ENCODE measurements around the gene C1R.
"Not testable (repeated sequence)": the region's sequence is repeated elsewhere in the genome, so short reads cannot be mapped to it uniquely, and the experiment has no call there.

Gene C1R

DNA sequence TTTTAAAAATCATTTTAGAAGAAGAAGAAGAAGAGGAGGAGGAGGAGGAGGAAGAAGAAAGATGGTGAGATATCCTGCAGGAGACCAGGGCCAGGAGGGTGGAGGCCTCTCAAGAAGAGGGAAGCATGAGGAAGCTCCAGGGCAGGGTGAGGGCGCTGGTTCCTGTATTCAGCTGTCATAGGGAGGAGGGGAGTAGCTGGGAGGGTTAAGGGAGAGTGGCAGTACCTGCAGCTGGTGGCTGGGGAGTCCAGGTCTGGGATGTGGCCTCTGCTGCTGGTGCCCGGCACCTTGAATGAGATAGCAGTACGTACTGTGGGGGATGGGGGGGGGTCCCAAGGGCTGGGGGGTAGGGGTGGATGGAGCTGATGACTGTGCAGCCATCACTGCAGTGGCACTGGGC, 26.6 kb upstream of the C1R start:
- no peak for DNase-seq

DNA sequence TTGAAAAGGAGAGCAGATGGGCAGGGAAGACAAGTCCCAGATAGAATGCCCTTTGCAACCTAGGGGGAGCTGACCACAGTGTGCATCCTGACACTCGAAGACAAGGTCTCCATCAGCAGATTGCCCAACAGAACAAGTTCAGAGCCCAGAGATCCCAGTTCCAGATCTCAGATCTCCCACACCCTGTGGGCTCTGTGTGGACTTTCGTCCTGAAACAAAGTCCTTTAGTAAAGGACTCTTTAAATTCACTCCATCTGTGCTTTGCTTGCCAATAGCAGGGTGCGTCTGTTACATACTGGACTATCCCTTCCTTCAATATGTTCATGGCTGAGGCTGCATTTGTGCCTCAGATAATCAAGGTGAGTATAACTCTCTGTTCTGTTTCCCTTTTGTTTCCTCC, 25.4 kb upstream of the C1R start:
- no peak for DNase-seq

DNA sequence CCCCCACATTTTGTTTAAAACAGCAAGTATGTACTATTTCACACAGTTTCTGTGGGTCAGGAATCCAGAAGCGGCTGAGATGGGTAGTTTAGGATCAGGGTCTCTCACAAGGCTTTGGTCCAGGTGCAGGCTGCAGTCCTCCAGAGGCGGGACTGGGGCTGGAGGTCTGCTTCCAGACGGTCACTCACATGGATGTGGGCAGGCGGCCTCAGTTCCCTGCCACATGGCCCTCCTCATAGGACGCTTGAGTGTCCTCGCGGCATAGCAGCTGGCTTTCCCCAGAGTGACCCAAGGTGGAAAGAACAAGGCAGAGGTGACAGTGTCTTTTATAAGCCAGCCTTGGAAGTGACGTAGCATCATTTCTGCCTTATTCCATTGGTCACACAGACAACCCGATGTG, 24.7 kb upstream of the C1R start:
- no peak for DNase-seq

DNA sequence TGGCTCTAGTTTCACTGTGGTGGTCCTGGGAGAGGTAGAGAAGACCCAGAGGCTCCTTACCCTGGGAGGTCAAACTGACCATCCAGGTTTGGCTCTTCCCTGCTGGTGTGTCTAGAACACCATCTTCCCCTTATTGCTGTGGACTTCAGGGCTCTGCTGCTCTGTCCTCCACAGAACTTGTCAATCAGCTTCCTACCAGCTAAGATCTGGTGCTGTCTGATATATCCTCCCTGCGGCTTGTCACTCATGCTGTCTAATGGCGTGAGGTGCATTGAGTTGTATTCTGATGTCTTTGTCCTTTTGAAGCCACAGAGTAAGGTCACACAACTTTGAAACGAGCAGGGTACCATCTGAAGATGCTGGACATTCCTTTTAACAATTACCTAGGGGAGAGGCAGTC, 24.0 kb upstream of the C1R start:
- no peak for DNase-seq

DNA sequence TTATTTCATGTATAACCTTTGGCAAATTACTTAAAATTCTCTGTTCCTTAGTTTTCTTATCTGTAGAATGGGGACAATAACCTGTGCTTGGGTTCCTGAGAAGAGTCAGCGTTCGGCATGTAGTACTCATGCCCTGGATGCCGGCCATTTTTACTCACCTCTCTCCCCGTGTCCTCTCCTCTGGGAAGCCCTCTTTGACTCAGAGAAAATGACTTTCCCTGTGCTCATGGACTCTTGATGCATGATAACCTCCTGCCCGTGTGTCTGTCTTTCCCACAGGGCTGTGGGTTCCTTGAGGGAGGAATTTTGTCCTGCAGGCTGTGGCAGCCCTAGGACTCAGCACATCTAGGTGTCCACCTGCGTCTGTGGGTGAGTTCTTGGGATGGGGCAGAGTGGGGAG, 22.6 kb upstream of the C1R start:
- DNase-seq: no peak

DNA sequence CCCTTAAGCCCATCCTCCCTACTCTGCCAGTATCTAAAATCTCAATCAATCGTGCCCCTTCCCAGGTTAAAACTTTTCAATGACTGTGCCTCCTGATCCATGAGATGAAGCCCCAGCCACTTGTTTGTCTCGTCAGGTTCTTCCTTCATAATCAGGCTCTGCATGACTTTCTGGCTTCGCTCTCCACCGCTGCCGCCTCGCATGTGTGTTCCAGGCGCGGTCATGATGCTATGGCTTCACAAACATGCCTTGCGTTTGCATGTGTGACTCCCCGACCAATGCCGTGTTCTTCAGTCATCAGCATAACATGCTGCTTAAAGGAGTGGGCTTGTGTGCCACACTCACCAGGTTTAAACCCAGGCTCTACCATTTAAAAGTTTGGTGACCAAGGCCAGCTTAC, 21.8 kb upstream of the C1R start:
- no peak for DNase-seq

DNA sequence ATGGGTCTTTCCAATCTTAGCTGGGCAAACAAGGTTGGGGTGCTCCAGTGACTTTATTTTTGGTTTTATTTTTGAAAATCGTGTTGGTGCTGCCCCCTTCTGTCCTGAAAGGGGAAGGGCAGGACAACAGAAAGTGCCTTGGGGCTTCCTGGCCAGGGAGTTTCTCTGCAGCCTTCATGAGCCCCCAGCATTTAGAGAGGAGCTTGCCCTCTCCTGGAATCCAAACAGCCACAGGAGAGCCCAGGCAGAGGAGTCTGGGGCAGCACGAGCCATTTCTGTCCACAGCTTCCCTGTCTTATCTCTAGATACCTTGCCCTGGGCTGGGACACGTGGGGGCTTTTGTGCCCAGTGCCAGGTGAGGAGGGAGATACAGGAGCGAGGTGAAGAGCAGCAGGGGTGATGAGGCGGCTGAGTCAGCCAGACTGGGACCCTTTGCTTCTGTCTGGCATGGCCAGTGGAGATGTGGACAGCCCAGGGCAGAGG, 21.2 kb upstream of the C1R start:
- DNase-seq: no peak

DNA sequence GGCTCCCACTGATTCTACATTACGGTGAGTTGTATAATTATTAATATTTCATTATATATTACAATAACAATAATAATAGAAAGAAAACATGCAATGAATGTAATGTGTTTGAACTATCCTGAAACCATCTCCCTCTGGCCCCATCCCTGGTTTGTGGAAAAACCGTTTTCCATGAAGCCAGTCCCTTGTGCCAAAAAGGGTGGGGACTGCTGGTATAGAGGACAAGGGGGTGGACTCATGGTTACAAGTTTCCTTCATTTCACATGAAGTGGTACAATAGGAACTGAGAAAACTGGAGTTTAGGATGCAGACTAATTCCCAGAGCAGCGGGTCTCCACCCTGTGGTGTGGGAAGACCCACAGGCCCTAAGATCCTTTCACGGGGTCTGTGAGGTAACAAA, 19.8 kb upstream of the C1R start:
- DNase-seq: no peak

DNA sequence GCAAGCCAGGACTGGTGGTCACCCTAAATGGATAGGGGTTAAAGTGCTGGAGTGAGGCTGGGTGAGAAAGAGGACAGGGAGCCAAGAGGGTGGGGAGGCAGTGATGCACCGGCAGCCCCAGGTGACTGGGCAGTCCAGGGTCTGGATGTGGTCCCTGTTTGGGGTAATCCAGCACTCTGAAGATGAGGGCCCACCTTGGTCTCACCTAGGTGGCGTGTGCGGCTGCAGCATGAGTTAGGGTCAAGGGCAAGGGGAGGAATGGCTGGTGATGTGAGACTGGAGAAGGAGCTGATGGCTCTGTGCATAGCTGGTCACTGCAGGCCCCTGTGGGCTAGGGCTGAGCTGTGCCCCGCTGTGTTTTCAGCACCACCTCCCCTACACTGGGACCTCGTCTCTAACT, 18.4 kb upstream of the C1R start:
- no peak for DNase-seq

DNA sequence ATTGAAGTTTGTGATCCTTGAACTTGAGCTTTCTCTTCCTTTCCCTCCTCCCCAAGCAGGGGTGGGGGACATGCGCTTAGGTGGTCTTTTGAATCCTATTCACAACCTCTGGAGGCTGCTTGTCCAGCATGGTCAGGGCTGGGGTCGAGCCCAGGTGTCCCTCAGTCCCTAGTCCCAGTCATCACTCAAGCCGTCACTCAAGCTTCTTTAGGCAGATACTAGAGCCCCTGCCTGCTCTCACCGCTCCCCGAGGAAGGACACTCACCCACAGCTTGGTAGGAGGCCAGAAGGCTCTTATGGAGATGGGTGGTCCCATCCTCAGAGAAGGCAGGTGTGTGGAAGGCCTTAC, 17.3 kb upstream of the C1R start:
- DNase-seq: no peak

DNA sequence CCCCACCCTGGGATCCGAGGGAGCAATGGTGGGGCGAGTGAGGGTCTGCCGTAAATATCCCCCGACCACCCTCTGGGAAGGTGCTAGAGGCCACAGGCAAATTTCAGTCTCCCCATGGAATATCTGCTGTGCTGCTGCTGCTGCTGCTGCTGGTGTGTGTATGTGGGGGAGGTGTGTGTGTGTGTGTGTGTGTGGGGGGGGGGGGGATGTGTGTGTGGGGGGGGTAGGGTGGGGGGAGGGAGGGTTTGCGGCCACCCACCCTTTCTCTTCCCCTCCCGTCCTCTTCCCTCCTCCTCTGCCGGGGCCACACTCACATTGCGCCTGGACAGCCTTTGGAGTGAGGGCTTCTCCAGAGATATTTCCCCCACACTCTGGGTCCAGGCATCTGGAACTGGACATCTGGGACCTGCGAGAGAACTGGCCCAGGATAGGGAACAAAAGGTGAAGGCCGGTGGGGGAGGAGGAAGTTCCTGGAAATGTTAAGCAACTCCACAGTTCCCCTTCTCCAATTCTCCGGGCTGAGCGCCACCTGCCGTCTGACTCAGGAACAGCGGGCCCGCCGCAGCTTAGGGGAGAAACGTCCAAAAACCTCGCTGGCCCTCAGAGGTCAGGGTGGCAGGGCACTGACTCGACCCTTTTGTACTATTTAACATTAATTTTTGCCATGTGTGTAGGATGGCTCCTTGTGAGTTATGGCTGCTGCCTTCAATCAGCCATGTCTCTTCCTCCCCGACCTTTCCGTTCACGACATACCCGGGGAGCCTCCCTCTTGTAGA, 16.7 kb upstream of the C1R start, which contains the start of gene C1RL:
Gene C1RL (minus strand): TSS at position 419 of the 776 bp plus-strand sequence. CDS start 34 bp downstream, at position 385.
- DNase-seq: peak; percentile 35

DNA sequence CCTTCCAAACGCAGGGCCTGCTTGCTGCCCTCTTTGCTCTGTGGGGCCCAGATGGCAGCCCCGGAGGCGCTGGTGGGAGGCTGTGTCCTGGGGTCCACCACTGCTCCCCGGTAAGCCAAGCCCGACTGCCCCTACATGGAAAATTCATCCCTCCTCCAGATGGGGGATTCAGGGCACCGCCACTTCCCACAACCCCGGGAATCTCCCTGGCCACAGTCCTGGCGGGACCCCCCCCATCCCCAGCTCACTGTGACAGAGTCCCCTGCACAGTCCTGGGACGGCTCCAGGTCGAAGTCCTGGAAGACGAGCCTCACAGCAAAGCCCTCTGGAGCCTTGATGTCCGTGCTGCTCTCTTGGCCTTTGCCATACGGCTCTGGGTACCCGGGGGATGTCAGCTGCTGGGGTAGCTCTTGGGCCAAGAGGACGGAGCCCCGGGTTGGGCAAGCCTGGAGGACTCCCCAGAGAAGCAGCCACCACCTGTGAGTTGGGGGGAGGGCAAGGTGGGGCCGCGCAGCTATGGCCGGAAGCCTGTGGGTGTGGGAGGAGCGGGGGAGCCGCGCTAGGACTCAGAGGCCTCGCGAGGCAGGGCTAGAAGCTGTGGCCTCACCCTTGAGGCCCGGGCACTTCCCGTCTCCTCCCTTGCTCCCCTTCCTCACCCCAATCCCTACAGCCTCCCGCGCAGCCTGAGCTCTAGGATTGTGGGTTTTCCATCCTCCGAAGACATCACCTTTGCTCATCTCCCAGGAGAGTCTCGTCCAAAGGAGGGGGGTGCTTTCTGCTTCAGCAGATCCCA, 16.0 kb upstream of the C1R start:
- no peak for DNase-seq

DNA sequence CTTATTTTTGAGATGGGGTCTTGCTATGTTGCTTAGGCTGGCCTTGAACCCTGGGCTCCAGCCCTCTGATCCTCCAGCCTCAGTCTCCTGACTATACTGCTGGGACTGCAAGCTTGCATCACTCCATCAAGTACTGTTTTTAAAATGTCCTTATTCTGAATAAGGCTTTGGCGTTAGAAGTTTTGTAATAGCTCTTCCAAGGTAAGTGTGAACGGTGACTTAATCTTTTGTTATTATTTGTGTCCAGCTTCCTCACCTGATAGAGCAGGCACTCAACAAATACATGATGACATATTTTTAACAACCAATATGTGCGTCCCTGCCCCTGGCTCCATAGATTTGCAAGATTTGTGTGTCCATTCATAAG, 15.4 kb upstream of the C1R start:
- DNase-seq: no peak

DNA sequence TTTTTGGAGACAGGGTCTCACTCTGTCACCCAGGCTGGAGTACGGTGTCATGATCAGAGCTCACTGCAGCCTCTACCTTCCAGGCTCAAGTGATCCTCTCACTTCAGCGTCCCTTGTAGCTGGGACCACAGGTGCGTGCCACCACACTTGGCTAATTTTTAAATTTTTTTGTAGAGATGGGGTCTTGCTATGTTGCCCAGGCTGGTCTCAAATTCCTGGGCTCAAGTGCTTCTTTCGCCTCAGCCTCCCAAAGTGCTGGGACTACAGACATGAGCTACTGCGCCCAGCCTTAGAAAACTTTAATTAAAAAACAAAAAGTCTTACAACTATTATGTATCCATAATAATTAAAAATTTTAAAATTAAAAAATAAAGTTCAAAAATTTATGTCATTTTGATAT, 14.9 kb upstream of the C1R start:
- not testable (repeated sequence) for DNase-seq

DNA sequence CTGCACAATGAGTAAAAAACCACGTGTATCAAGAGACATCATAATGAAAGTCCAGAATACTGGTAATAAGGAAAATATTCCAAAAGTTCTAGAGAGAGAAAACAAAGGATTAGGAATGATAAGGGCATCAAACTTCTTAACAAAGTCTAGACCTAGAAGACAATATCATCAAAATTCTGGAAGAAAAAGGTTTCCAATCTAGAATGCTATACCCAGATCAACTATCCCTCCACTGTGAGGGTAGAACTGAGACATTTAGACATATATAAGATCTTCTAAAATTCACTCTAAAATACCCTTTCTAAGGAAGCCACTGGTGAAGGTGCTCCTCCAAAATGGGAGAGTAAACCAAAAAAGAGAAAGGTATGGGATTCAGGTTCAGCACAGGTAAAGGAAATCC, 13.8 kb upstream of the C1R start:
- no peak for DNase-seq

DNA sequence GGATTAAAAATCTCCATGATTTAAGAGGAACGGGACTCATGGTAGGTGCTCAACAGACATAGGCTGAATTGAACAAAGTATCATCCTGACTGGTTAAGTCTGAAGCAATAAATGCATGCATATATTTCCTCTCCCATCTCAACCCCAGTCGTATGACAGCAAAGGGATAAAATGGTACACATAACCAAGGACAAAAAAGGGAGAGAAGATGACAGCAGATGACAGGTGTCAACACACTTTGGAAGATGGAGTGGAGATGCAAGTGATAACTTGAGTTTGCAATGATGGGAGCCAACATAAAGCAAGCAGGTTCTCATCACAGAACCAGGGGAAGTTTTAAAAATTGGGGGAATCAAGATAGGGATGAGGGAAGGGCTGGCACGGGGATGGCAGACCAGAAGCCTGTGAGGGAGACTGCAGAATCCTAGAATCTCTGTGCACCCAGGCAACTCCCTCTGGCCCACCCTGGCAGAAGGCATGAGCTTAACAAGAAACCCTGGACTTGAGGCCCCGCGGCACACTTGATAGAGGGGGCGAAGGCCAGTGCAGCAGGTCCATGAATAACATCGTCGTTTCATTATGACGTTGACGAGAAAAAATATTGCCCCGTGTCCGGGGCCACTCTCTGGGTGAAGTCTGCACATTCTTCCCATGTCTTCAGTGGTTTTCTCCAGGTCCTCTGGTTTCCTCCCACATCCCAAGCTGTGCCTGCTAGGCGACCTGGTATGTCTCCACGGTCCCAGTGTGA, 11.8 kb upstream of the C1R start:
- no peak for DNase-seq

DNA sequence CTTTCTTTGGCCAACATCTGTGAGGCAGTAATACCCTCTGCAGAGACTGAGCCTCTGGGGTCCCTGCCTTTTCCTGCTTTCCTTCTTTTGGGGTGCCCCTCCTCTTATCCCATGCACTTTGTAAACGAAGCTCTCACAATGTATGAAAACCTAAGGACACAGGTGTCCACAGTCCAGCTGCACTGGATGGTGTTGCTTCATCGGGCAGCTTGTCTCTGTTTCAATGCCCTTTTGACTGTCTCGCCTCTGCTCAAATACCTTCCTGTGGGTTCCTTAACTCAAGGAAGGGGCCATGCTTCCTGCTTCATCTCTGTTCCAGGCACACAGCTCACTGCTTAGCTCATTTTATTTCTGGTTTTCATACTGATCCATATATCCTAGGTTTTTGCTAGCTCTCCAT, 10.3 kb upstream of the C1R start:
- no peak for DNase-seq

DNA sequence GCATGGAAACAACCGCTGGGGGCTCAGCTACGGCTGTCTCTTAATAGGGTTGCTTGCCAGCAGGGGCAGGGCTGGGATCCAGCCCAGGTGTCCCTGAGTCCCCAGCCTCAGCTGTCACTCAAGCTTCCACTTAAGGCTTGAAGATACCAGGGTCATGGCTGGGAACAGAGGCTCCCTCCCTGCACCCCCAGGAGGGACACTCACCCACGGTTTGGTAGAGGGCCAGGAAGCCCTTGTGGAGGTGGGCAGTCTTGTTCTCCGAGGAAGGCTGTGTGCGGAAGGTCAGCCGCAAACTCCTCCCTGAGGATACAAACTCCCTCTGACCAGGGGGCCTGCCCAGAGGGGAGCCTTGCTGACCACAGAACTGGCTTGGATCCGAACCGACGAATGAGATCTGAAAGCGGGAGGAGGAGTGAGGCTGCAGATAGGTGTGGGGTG, 9.5 kb upstream of the C1R start:
- no peak for DNase-seq

DNA sequence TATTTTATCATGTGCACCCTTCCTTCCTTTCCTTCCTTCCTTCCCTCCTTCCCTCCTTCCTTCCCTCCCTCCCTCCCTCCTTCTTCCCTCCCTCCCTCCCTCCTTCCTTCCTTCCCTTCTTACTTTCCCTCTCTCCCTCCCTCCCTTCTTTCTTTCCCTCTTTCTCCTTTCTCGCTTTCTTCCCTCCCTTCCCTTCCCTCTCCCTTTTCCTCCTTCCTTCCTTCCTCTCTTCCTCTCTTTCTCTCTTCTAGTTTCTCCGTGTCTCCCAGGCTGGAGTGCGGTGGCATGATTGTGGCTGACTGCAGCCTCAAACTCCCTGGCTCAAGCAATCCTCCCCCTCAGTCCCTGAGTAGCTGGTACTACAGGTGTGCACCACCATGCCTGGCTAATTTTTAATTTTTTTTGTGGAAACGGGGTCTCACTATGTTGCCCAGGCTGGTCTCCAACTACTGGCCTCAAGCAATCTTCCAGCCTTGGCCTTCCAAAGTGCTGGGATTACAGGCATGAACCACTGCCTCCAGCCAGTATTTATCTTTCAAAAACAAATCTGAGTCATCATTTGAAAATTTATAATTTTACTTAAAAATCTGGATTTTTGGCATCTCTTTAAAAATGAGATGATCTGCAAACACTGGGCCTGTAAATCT, 8.9 kb upstream of the C1R start:
- DNase-seq: no peak

DNA sequence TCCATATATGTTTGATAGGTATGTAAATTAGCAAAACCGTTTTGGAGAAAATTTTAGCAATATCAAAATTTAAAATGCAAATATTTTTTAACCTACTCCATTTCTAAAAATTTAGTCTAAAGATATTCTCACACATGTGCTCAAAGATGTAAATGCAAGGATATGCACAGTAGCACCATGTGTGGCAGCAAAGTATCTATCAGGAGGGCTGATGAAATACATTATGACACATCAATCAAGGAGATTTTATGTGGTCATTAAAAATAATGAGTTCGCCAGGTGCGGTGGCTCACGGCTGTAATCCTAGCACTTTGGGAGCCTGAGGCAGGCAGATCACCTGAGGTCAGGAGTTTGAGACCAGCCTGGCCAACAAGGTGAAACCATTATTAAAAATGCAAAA, 8.0 kb upstream of the C1R start:
- DNase-seq: no peak

DNA sequence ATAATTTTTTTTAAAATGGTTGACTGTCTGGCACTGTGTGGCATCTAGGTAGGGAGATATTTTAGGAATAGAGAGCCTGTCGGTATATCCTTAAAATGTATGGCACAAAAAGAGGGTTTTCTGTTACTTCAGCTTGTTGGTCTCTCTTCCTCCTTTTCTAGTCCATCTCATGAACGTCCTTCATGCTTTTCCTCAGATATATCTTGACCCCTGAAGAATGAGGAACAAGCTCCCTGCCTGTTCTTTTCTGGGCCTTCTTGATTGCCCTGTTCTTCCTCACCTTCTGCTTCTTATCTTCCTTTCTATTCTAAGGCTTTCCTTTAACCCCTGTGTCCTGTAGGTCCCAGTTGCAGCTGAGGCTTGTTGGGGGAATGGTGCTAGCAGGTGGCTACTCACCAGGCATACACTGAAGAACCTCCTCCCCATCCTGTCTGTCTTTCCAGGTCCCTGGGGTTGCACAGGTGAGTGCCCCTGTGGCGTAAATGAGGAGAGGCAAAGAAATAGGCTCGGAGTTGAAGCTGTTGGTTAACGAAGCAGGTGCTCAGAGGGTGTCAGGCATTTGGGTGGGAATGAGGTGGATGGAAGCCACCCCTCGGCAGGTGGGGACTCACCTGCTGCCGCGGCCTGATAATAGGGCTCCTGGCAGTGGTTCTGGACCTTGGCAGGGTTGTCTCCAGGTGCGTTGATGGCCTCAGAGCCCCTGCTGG, 7.2 kb upstream of the C1R start:
- DNase-seq: peak; percentile 72

DNA sequence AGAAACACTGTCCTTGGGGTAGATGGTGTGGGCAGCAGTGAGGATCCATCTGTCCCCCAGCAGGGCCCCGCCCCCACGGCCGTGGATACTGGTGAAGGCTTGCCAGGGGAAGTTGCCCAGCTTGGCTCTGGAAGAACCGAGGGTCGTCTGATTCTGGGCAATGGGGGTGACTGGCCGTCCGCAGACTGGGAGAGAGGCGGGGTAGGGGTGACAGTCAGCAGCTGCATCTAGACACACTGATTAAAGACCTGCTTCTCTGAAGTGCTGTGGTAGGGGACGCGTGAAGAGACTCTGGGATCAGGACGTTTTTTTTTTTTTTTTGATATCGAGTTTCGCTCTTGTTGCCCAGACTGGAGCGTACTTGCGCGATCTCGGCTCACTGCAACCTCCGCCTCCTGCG, 4.7 kb upstream of the C1R start:
- no peak for DNase-seq

All from NCI-H1417 treated with DMSO at 0.1 percent for 48 hours (cell line).